Fibroblast of mammary gland (primary cell): ENCODE data around the gene SRPX.

Experiments
- DNase-seq: peaks from one replicate; pipeline ENCODE4 v3.0.0-alpha.2; 2010; ENCODE audit warnings: low read depth
- H3K4me3 ChIP-seq: 2 replicates; pipeline ENCODE4 v1.5.1; 2011; ENCODE audit warnings: low read depth, mild to moderate bottlenecking, low read length, moderate library complexity; ENCODE audit not compliant: control insufficient read depth
- TF ChIP-seq, protein P1 (sequence below): conservative IDR thresholded peaks from 2 replicates; pipeline ENCODE4 v1.5.1; 2011; ENCODE audit warnings: low read depth, low read length, inconsistent platforms; ENCODE audit not compliant: control insufficient read depth, insufficient read depth

SRPX gene

DNA sequence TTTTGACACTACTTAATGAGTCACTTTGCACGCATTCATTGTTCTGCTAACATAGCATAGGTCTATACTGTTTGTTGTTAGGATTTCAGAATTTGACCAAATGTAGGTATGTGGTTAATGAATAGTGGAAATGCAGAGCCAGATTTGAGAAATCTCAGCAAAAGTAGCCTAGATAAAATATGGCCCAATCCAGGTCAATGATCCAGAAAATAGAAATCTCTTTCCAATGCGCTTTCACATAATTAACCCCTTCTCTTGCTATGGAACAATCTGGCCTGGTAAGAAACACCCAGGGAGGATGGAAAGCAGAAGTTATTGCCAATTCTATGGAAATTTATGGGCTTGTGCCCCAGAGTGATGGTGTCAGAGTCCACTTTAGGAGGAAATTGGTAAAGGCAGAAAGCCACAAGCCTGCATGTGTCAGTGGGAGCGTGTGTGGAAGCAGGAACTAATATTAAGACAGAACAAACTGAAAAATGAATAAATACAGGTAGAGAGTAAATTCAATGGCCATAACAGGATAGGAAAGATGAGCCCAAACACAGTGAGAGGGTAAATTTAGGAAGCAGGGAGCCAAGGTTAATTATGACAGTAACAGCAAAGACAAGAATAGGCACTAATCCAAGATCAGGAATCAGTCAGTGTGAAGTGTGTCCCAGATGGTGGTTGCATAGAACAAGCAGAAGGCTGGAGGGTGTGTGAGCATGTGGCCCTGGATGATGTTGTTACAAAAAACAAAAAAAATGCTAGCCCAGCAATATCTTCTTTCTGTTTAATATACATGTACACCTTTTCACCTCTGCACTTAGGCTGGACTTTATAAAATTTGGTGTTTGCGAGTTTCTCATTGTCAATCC is 111.4 kb downstream of the SRPX start:
- H3K4me3 ChIP-seq: no peak overlapping the region
- TF ChIP-seq, protein P1, sequence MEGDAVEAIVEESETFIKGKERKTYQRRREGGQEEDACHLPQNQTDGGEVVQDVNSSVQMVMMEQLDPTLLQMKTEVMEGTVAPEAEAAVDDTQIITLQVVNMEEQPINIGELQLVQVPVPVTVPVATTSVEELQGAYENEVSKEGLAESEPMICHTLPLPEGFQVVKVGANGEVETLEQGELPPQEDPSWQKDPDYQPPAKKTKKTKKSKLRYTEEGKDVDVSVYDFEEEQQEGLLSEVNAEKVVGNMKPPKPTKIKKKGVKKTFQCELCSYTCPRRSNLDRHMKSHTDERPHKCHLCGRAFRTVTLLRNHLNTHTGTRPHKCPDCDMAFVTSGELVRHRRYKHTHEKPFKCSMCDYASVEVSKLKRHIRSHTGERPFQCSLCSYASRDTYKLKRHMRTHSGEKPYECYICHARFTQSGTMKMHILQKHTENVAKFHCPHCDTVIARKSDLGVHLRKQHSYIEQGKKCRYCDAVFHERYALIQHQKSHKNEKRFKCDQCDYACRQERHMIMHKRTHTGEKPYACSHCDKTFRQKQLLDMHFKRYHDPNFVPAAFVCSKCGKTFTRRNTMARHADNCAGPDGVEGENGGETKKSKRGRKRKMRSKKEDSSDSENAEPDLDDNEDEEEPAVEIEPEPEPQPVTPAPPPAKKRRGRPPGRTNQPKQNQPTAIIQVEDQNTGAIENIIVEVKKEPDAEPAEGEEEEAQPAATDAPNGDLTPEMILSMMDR: no peak
- no peak for DNase-seq

DNA sequence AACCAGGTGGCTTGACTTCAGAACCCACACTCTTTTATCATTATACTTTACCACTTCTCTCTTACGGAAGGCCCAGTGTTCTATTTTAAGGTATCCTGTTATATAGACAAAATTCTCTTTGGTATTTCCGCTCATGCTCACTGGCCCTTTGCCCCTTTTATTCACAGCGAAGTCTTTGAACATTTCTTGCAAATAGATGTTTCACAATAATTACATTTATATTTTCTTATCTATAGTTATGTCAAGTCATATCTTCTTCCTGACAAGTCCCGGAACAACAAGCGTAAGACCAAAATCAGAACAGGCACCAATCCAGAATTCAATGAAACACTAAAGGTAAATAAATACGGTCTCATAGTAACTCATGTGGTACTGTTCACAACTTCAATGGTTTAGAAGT is 112.3 kb downstream of the SRPX start:
- TF ChIP-seq, protein P1: no peak
- no peak for DNase-seq
- H3K4me3 ChIP-seq: no peak overlapping the region

DNA sequence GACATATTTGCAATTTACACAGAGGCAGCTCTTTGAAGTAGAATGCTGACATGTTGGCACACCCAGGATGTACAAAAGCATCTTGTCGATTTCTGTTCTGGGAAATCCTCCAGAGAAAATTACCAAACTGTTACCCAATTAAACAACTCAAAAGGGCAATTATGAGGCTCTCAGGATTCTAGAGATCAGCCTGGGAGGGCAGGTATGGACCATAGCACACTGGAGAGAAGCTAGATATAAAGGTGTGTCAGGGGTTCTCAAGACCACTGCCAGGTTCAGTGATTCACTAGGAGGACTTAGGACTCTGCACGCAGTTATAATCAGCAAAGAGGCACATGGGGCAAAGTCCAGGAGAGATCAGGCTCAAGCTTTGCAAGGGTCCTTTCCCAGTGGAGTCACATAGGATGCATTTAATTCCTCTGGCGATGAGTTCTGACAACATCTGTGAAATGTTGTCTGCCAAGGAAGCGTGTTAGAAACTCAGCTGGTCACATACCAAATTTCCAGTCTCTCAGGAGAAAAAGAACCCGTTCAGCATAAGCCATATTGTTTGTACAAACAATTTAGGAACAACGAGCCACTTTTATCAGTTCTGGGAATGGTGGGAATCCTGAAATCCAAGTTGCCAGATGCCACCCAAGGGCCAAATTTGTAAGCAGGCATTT is 113.5 kb downstream of the SRPX start:
- no peak overlapping the region for H3K4me3 ChIP-seq
- DNase-seq: no peak
- TF ChIP-seq, protein P1: no peak

DNA sequence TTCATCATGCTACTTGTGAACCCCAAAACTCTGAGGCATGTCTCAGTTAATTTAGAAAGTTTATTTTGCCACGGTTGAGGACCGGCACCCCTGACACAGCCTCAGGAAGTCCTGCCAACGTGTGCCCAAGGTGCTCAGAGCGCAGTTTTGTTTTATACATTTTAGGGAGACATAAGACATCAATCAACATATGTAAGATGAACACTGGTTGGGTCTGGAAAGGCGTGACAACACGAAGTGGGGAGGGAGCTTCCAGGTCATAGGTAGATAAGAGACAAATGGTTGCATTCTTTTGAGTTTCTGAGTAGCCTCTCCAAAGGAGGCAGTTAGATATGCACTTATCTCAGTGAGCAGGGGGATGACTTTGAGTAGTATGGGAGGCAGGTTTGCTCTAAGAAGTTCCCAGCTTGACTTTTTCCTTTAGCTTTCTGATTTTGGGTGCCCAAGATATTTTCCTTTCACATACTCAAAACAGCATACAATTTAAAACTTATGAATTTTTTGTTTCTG is 115.4 kb downstream of the SRPX start:
- H3K4me3 ChIP-seq: no peak overlapping the region
- no peak for DNase-seq
- TF ChIP-seq, protein P1: no peak

DNA sequence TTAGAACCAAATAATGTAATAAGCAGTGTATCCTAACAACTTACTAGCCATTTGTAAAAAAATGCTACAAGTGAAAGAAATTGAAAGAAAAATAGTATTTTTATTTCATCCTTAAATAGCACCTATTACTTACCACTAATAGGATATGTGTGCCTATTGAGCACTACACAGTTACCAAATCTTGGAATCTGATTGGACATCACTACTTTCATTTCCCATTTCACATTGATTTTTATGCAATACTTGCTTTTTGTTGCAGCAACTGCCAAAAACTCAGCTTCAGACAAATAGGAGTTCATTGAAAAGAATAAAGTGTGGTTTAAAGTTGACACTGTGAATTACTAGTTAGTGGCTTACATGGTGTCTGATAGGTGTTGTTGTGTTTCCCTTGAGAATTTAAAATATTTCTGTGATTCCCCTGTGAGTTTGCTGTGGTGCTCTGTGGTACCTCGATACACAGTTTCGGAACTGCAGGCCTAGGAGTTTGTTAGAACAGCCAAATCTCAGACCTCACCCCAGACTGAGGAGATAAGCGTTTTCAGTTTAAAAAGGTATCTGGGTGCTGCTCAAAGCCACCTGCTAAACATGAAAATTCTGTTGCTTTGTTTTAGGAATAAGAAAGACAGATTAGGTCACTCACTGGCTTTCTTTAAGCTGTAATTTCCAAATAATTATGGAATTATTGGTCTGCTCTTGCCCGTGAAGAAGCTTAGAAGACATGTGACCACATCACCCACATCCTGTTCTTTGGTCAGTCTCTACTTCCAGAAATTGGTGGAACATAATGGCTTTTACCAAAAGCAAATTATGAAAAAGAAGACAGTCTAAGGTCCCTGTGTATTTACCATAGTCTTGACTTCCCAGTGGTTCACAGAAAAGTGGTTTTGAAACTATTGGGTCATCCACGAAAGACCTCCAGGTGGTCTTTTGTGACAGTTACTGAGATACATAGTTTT is 116.5 kb downstream of the SRPX start:
- DNase-seq: no peak
- TF ChIP-seq, protein P1: no peak
- H3K4me3 ChIP-seq: no peak overlapping the region

DNA sequence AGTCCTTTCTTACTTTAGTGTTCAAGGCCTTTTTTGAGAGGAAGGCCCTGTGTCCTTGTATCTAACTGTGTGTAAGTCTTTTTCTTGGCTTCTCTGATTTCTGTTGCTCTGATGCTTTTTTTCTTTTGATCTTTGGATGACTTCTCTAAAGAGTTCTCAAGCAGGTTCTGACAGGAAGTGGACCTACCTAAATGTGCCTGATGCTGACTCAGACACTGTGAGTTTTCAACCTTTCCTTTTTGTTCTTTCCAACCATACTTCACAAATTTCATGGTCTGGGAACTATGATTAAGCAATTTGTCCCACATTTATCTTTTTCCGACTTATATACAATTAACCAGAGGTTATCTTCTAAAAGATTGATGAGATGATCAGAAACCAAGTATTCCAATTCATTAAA is 117.8 kb downstream of the SRPX start:
- no peak overlapping the region for H3K4me3 ChIP-seq
- TF ChIP-seq, protein P1: no peak
- no peak for DNase-seq
